OCI-LY1 (cell line): ENCODE measurements around the gene AUP1.

ENCODE experiments used
- EZH2 ChIP-seq: fragments of 200-600 bp; sonication (generic), shearing (Covaris generic); IDR thresholded peaks from 2 replicates; pipeline ENCODE4 v1.8.0; 2017; ENCODE audit warnings: borderline replicate concordance, mixed run types, mild to moderate bottlenecking, antibody characterized with exemption, low read length, moderate library complexity, mixed read lengths
- TF ChIP-seq, protein P1 (sequence below): fragments of 200-600 bp; sonication (generic), shearing (Covaris generic); IDR thresholded peaks from 2 replicates; pipeline ENCODE4 v1.5.1; 2017; ENCODE audit warnings: mild to moderate bottlenecking, antibody characterized with exemption, low read length, moderate library complexity, mixed read lengths

GRCh38 chr2:74525717-74526648 lies 3.5 kb downstream of the AUP1 start, which contains the start of gene DQX1:
- TF ChIP-seq, protein P1, sequence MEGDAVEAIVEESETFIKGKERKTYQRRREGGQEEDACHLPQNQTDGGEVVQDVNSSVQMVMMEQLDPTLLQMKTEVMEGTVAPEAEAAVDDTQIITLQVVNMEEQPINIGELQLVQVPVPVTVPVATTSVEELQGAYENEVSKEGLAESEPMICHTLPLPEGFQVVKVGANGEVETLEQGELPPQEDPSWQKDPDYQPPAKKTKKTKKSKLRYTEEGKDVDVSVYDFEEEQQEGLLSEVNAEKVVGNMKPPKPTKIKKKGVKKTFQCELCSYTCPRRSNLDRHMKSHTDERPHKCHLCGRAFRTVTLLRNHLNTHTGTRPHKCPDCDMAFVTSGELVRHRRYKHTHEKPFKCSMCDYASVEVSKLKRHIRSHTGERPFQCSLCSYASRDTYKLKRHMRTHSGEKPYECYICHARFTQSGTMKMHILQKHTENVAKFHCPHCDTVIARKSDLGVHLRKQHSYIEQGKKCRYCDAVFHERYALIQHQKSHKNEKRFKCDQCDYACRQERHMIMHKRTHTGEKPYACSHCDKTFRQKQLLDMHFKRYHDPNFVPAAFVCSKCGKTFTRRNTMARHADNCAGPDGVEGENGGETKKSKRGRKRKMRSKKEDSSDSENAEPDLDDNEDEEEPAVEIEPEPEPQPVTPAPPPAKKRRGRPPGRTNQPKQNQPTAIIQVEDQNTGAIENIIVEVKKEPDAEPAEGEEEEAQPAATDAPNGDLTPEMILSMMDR, result no peak
- no peak for TF ChIP-seq EZH2
